ENCODE measurements around the gene CLCN3. TPM values are rescaled to one million over a fixed set of nuclear protein-coding genes. Genes with fewer than 3 reads are reported as not detected.
"Not testable (repeated sequence)": the region's sequence is repeated elsewhere in the genome, so short reads cannot be mapped to it uniquely, and the experiment has no call there.

The CLCN3 gene
- total RNA-seq, 1 donor from 2014 or later, result 95.8 TPM

- DNase-seq (ENCODE audit: low spot score), result no peak
These were observed 35.0 kb downstream of the CLCN3 start for GRCh38 chr4:169655401-169655800.

- DNase-seq (ENCODE audit: low spot score), result no peak
These were observed 37.2 kb downstream of the CLCN3 start for GRCh38 chr4:169657470-169658107.

GRCh38 chr4:169658196-169658595 is 37.8 kb downstream of the CLCN3 start:
- DNase-seq (ENCODE audit: low spot score), result no peak

- no peak for DNase-seq (ENCODE audit: low spot score)
These were observed 38.8 kb downstream of the CLCN3 start for GRCh38 chr4:169658975-169659715.

- DNase-seq (ENCODE audit: low spot score), result peak; percentile 89
These were observed 39.6 kb downstream of the CLCN3 start for GRCh38 chr4:169659716-169660670.

- no peak for DNase-seq (ENCODE audit: low spot score)
These were observed 40.6 kb downstream of the CLCN3 start for GRCh38 chr4:169660929-169661328.

- DNase-seq (ENCODE audit: low spot score), result no peak
These were observed 41.4 kb downstream of the CLCN3 start for GRCh38 chr4:169661761-169662160.

GRCh38 chr4:169662206-169662605 is 41.8 kb downstream of the CLCN3 start:
- no peak for DNase-seq (ENCODE audit: low spot score)

GRCh38 chr4:169663402-169663801 is 43.0 kb downstream of the CLCN3 start:
- DNase-seq (ENCODE audit: low spot score), result no peak

GRCh38 chr4:169663831-169664230 is 43.5 kb downstream of the CLCN3 start:
- DNase-seq (ENCODE audit: low spot score), result no peak

- no peak for DNase-seq (ENCODE audit: low spot score)
These were observed 44.2 kb downstream of the CLCN3 start for GRCh38 chr4:169664615-169665014.

- no peak for DNase-seq (ENCODE audit: low spot score)
These were observed 44.8 kb downstream of the CLCN3 start for GRCh38 chr4:169665046-169665737.

GRCh38 chr4:169668069-169668721 is 47.8 kb downstream of the CLCN3 start:
- DNase-seq (ENCODE audit: low spot score), result no peak

GRCh38 chr4:169675825-169676224 is 55.4 kb downstream of the CLCN3 start:
- no peak for DNase-seq (ENCODE audit: low spot score)

GRCh38 chr4:169677150-169677748 is 56.9 kb downstream of the CLCN3 start:
- DNase-seq (ENCODE audit: low spot score), result no peak

GRCh38 chr4:169678486-169678885 is 58.1 kb downstream of the CLCN3 start:
- DNase-seq (ENCODE audit: low spot score), result not testable (repeated sequence)

GRCh38 chr4:169678951-169679591 is 58.7 kb downstream of the CLCN3 start:
- not testable (repeated sequence) for DNase-seq (ENCODE audit: low spot score)

GRCh38 chr4:169682372-169683047 is 62.1 kb downstream of the CLCN3 start:
- no peak for DNase-seq (ENCODE audit: low spot score)

GRCh38 chr4:169689681-169690080 is 69.3 kb downstream of the CLCN3 start:
- no peak for DNase-seq (ENCODE audit: low spot score)

- DNase-seq (ENCODE audit: low spot score), result no peak
These were observed 70.4 kb downstream of the CLCN3 start for GRCh38 chr4:169690787-169691186.
